Parathyroid adenoma (tissue), 2 donors: ENCODE results near the gene MRPL19.
"Not testable (repeated sequence)": the region's sequence is repeated elsewhere in the genome, so short reads cannot be mapped to it uniquely, and the experiment has no call there.

Experiments
- H2AFZ ChIP-seq: fragments of 300-600 bp; sonication (generic); one replicate; pipeline ENCODE4 v1.7.0; 2017; ENCODE audit warnings: antibody characterized with exemption, mild to moderate bottlenecking
- H3K27ac ChIP-seq: fragments of 300-600 bp; sonication (generic); one replicate; pipeline ENCODE4 v1.7.0; 2017
- H3K27me3 ChIP-seq: fragments of 300-600 bp; sonication (generic); one replicate; pipeline ENCODE4 v1.7.0; 2017; ENCODE audit warnings: low read length; ENCODE audit not compliant: control insufficient read depth, insufficient read depth
- H3K36me3 ChIP-seq: fragments of 300-600 bp; sonication (generic); one replicate; pipeline ENCODE4 v1.7.0; 2017; ENCODE audit warnings: low read length; ENCODE audit not compliant: control insufficient read depth, insufficient read depth
- H3K4me1 ChIP-seq: fragments of 300-600 bp; sonication (generic); one replicate; pipeline ENCODE4 v1.7.0; 2017; ENCODE audit warnings: control low read depth
- H3K4me2 ChIP-seq: fragments of 300-600 bp; sonication (generic); one replicate; pipeline ENCODE4 v1.7.0; 2017; ENCODE audit warnings: low read length
- H3K4me3 ChIP-seq: fragments of 300-600 bp; sonication (generic); one replicate; pipeline ENCODE4 v1.7.0; 2017; ENCODE audit warnings: low read depth, low read length
- H3K79me2 ChIP-seq: fragments of 300-600 bp; sonication (generic); one replicate; pipeline ENCODE4 v1.7.0; 2017; ENCODE audit warnings: control low read depth
- H3K9ac ChIP-seq: fragments of 300-600 bp; sonication (generic); one replicate; pipeline ENCODE4 v1.7.0; 2017; ENCODE audit warnings: mild to moderate bottlenecking
- H3K9me3 ChIP-seq: fragments of 300-600 bp; sonication (generic); one replicate; pipeline ENCODE4 v1.7.0; 2017; ENCODE audit warnings: low read length; ENCODE audit not compliant: control insufficient read depth
- CTCF ChIP-seq: fragments of 300-600 bp; sonication (generic); IDR thresholded peaks from one replicate; pipeline ENCODE4 v1.7.0; 2017; ENCODE audit warnings: antibody characterized with exemption, mild to moderate bottlenecking
- donor health status: primary hyperparathyroidism.

The MRPL19 gene

GRCh38 chr2:75676464-75676863 is 29.9 kb downstream of the MRPL19 start:
- H3K36me3 ChIP-seq = no peaks in the 10 kb centered on the region
- H3K9me3 ChIP-seq = no peaks in the 10 kb centered on the region
- H3K4me2 ChIP-seq = no peak overlapping the region
- H3K27ac ChIP-seq = no peak overlapping the region
- H3K9ac ChIP-seq = no peak overlapping the region
- H3K79me2 ChIP-seq = no peaks in the 10 kb centered on the region
- no peaks in the 10 kb centered on the region for H3K27me3 ChIP-seq
- no peak for TF ChIP-seq CTCF
- peaks cover 3% of the 10 kb centered on the region for H3K4me1 ChIP-seq
- no peak overlapping the region for H3K4me3 ChIP-seq
- no peak overlapping the region for H2AFZ ChIP-seq

GRCh38 chr2:75679556-75679955 is 33.0 kb downstream of the MRPL19 start:
- peaks cover 3% of the 10 kb centered on the region for H3K4me1 ChIP-seq
- H3K36me3 ChIP-seq = no peaks in the 10 kb centered on the region
- H3K27ac ChIP-seq = no peak overlapping the region
- H3K79me2 ChIP-seq = no peaks in the 10 kb centered on the region
- no peaks in the 10 kb centered on the region for H3K27me3 ChIP-seq
- H3K9ac ChIP-seq = no peak overlapping the region
- no peak for TF ChIP-seq CTCF
- no peak overlapping the region for H3K4me2 ChIP-seq
- H3K4me3 ChIP-seq = no peak overlapping the region
- no peaks in the 10 kb centered on the region for H3K9me3 ChIP-seq
- no peak overlapping the region for H2AFZ ChIP-seq

- TF ChIP-seq CTCF = no peak
- Histone ChIP-seq H3K27me3 (no peaks in the 10 kb centered on the region), H3K79me2 (no peaks in the 10 kb centered on the region), H3K9ac (no peak overlapping the region), H3K4me3 (no peak overlapping the region), H3K27ac (no peak overlapping the region), H2AFZ (no peak overlapping the region), H3K4me1 (peaks cover 3% of the 10 kb centered on the region), H3K36me3 (no peaks in the 10 kb centered on the region), H3K9me3 (no peaks in the 10 kb centered on the region), H3K4me2 (no peak overlapping the region)
Observed at GRCh38 chr2:75680402-75680801, 33.8 kb downstream of the MRPL19 start.

- H3K27me3 ChIP-seq, H3K4me2 ChIP-seq, H3K27ac ChIP-seq, H3K9ac ChIP-seq, H3K79me2 ChIP-seq, H3K4me3 ChIP-seq, H2AFZ ChIP-seq, H3K4me1 ChIP-seq, H3K9me3 ChIP-seq, H3K36me3 ChIP-seq: not testable (repeated sequence)
Observed at GRCh38 chr2:75683430-75683829, 36.8 kb downstream of the MRPL19 start.

- no peaks in the 10 kb centered on the region for H3K27me3 ChIP-seq
- no peak overlapping the region for H3K27ac ChIP-seq
- H3K79me2 ChIP-seq = no peaks in the 10 kb centered on the region
- H3K9me3 ChIP-seq = no peaks in the 10 kb centered on the region
- no peak overlapping the region for H2AFZ ChIP-seq
- no peaks in the 10 kb centered on the region for H3K4me1 ChIP-seq
- no peak overlapping the region for H3K4me2 ChIP-seq
- no peak overlapping the region for H3K4me3 ChIP-seq
- no peaks in the 10 kb centered on the region for H3K36me3 ChIP-seq
- no peak overlapping the region for H3K9ac ChIP-seq
- TF ChIP-seq CTCF = no peak
Observed at GRCh38 chr2:75688196-75688595, 41.6 kb downstream of the MRPL19 start.
